ENCODE data around the gene GABBR2.

DNA sequence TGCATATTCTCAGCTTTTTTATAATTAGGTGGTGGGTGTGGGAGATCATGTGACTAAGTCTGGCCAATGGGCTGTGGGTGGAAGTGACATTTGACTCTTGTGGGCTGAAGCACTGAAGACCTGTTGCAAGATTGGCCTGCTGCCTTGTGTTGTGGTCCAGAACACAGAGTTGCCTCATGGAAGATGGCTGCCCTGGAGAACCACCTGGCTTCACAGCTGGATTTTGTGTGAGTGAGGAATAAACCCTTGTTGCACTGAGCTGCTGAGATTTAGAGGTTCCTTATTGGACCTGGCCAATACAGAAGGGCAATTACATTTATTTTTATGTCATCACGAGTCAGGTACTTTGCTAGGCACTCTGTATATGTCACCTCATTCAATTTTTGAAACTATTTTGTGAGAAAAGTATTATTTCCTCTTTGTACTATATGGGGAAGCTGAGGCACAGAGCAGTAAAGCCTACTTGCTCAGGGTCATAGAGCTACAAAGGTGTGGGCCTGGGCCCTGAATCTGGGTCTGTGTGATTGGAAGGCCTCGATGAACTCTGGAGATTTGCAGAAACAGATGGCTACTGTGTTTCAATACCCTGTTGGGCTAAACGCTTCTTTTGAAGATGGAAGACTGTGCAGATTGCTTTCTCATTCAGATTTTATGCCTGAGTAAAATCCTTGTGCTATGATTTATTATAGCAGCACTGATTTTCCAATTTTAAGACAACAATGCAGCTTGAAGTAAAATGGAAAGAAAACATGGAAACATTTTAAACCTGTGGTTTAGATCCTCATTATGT is 382.1 kb downstream of the GABBR2 start:
- no peak for TF ChIP-seq CTCF (IDR thresholded peaks at IDR 0.05)
- TF ChIP-seq, protein P1, sequence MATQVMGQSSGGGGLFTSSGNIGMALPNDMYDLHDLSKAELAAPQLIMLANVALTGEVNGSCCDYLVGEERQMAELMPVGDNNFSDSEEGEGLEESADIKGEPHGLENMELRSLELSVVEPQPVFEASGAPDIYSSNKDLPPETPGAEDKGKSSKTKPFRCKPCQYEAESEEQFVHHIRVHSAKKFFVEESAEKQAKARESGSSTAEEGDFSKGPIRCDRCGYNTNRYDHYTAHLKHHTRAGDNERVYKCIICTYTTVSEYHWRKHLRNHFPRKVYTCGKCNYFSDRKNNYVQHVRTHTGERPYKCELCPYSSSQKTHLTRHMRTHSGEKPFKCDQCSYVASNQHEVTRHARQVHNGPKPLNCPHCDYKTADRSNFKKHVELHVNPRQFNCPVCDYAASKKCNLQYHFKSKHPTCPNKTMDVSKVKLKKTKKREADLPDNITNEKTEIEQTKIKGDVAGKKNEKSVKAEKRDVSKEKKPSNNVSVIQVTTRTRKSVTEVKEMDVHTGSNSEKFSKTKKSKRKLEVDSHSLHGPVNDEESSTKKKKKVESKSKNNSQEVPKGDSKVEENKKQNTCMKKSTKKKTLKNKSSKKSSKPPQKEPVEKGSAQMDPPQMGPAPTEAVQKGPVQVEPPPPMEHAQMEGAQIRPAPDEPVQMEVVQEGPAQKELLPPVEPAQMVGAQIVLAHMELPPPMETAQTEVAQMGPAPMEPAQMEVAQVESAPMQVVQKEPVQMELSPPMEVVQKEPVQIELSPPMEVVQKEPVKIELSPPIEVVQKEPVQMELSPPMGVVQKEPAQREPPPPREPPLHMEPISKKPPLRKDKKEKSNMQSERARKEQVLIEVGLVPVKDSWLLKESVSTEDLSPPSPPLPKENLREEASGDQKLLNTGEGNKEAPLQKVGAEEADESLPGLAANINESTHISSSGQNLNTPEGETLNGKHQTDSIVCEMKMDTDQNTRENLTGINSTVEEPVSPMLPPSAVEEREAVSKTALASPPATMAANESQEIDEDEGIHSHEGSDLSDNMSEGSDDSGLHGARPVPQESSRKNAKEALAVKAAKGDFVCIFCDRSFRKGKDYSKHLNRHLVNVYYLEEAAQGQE (IDR thresholded peaks at IDR 0.05; ENCODE audit: insufficient read depth in 1 of 2, low read depth in 2 of 2, low read length in 1 of 2), result no peak
- no peak for TF ChIP-seq POLR2AphosphoS5 (IDR thresholded peaks at IDR 0.05; ENCODE audit: low read depth, low read length)
- TF ChIP-seq SIN3A (IDR thresholded peaks at IDR 0.05; ENCODE audit: borderline replicate concordance, insufficient read depth, low read depth, low read length), result no peak
- TF ChIP-seq TCF7L2 (IDR thresholded peaks at IDR 0.05; ENCODE audit: low read depth, low read length), result no peak
